Measurements from ENCODE around the gene SELENOS.

Gene SELENOS

DNA sequence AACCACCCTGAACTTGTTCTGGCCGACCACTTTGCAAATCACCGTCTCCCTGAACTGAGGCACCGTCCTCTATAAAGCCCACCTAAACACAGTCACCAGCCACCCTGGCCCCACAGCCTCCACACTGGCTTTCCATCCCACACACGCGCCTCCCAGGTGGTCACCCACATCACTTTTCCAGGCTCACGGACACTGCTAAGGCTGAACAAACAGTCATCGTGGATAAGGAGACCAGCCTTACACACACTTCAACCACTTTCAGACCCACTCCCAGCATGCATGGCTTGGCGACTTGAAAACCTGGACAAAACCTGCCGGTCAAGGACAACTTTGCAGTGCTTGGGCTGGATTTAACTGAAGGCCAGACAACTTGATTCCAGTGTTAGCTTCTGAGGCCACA lies 33.9 kb downstream of the SELENOS start:
- Histone ChIP-seq H3K27ac (ENCODE audit: poor library complexity, severe bottlenecking) (peak overlapping the region; percentile 42), H3K27me3 (ENCODE audit: insufficient read depth, poor library complexity, severe bottlenecking) (no peaks in the 10 kb centered on the region), H3K36me3 (ENCODE audit: low read depth) (peaks cover 44% of the 10 kb centered on the region), H3K4me3 (ENCODE audit: severe bottlenecking) (no peak overlapping the region), H3K9me3 (ENCODE audit: severe bottlenecking) (no peaks in the 10 kb centered on the region), H3K4me1 (ENCODE audit: insufficient read depth, poor library complexity, severe bottlenecking) (peaks cover 73% of the 10 kb centered on the region)
- DNase-seq (ENCODE audit: low spot score), result no peak
- ATAC-seq (ENCODE audit: low read depth), result no peak
- TF ChIP-seq, protein P1, sequence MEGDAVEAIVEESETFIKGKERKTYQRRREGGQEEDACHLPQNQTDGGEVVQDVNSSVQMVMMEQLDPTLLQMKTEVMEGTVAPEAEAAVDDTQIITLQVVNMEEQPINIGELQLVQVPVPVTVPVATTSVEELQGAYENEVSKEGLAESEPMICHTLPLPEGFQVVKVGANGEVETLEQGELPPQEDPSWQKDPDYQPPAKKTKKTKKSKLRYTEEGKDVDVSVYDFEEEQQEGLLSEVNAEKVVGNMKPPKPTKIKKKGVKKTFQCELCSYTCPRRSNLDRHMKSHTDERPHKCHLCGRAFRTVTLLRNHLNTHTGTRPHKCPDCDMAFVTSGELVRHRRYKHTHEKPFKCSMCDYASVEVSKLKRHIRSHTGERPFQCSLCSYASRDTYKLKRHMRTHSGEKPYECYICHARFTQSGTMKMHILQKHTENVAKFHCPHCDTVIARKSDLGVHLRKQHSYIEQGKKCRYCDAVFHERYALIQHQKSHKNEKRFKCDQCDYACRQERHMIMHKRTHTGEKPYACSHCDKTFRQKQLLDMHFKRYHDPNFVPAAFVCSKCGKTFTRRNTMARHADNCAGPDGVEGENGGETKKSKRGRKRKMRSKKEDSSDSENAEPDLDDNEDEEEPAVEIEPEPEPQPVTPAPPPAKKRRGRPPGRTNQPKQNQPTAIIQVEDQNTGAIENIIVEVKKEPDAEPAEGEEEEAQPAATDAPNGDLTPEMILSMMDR (IDR thresholded peaks at IDR 0.05; ENCODE audit: poor library complexity, severe bottlenecking), result no peak

DNA sequence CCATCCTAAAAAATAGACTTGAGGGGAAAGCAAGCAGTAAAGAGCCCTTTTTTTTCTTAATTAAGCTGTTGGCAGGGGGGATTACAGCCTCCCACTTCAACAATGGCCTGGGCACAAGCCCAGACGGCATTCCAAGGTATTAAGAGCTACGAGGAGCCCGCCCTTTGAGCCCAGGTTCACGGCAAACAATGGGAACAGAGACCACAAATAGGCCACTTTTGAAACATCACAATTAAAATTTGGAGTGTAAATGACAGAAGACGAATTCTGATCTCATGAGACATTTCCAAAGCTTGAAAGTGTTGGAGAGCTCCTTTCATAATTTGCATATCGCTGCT lies 34.3 kb downstream of the SELENOS start:
- ATAC-seq (ENCODE audit: low read depth), result peak; percentile 24
- TF ChIP-seq, protein P1 (IDR thresholded peaks at IDR 0.05; ENCODE audit: poor library complexity, severe bottlenecking), result no peak
- Histone ChIP-seq H3K4me3 (ENCODE audit: severe bottlenecking) (no peak overlapping the region), H3K9me3 (ENCODE audit: severe bottlenecking) (no peaks in the 10 kb centered on the region), H3K27ac (ENCODE audit: poor library complexity, severe bottlenecking) (peak overlapping the region; percentile 42), H3K36me3 (ENCODE audit: low read depth) (peaks cover 42% of the 10 kb centered on the region), H3K27me3 (ENCODE audit: insufficient read depth, poor library complexity, severe bottlenecking) (no peaks in the 10 kb centered on the region), H3K4me1 (ENCODE audit: insufficient read depth, poor library complexity, severe bottlenecking) (peaks cover 69% of the 10 kb centered on the region)
- DNase-seq (ENCODE audit: low spot score), result no peak

DNA sequence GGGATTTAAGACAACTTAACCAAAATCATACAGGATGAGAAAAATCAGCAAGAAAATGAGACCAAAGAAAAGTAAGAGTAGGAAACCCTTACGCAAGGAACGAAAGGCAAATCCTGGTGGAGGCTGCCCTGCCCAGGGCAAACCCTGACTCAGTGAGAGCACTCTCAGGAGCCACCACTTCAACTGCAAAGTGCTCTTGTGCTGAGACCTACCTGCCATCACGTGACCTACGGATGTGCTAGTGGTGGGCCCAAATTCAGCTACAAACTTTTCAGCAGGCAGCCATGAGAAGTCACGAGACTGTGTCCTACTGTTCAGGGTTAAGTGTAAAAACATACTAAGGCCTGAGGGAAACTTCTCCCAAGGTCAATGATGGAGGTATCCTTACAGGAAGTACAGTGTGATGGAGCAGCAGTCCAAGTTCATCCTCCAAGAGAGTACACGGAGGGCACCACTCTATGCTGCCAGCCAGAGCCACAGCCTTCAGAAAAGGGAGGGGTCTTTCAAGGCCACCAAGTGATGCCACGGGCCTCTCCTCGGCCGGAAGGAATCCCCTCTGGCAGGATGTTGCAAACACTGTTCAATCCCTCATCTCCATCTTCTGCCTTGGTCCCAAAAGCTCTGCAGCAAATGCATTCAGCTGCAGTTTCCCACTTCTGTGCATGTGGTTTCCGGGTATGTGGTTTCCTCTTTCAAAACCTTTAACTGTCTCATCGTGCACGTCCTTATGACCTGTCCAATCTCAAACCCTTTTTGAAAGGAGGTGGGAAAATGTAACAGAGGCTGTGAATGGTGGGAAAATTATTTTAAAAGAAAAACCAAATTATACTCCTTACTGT lies 34.9 kb downstream of the SELENOS start:
- peak; percentile 60 for ATAC-seq (ENCODE audit: low read depth)
- TF ChIP-seq, protein P1 (IDR thresholded peaks at IDR 0.05; ENCODE audit: poor library complexity, severe bottlenecking), result no peak
- peak; percentile 32 for DNase-seq (ENCODE audit: low spot score)
- H3K9me3 ChIP-seq (ENCODE audit: severe bottlenecking), result no peaks in the 10 kb centered on the region
- H3K27ac ChIP-seq (ENCODE audit: poor library complexity, severe bottlenecking), result peak overlapping the region; percentile 42
- peaks cover 63% of the 10 kb centered on the region for H3K4me1 ChIP-seq (ENCODE audit: insufficient read depth, poor library complexity, severe bottlenecking)
- no peaks in the 10 kb centered on the region for H3K27me3 ChIP-seq (ENCODE audit: insufficient read depth, poor library complexity, severe bottlenecking)
- no peak overlapping the region for H3K4me3 ChIP-seq (ENCODE audit: severe bottlenecking)
- peaks cover 42% of the 10 kb centered on the region for H3K36me3 ChIP-seq (ENCODE audit: low read depth)

- ATAC-seq (ENCODE audit: low read depth) (no peak), DNase-seq (ENCODE audit: low spot score) (no peak)
- Histone ChIP-seq H3K36me3 (ENCODE audit: low read depth) (peaks cover 48% of the 10 kb centered on the region), H3K4me1 (ENCODE audit: insufficient read depth, poor library complexity, severe bottlenecking) (peaks cover 43% of the 10 kb centered on the region), H3K27me3 (ENCODE audit: insufficient read depth, poor library complexity, severe bottlenecking) (no peaks in the 10 kb centered on the region), H3K9me3 (ENCODE audit: severe bottlenecking) (no peaks in the 10 kb centered on the region), H3K27ac (ENCODE audit: poor library complexity, severe bottlenecking) (no peak overlapping the region), H3K4me3 (ENCODE audit: severe bottlenecking) (no peak overlapping the region)
- TF ChIP-seq, protein P1 (IDR thresholded peaks at IDR 0.05; ENCODE audit: poor library complexity, severe bottlenecking), result no peak
These were observed 36.9 kb downstream of the SELENOS start for GRCh38 chr15:101240358-101240757.

- H3K4me3 ChIP-seq (ENCODE audit: severe bottlenecking), result no peak overlapping the region
- no peaks in the 10 kb centered on the region for H3K9me3 ChIP-seq (ENCODE audit: severe bottlenecking)
- DNase-seq (ENCODE audit: low spot score), result no peak
- no peak overlapping the region for H3K27ac ChIP-seq (ENCODE audit: poor library complexity, severe bottlenecking)
- H3K27me3 ChIP-seq (ENCODE audit: insufficient read depth, poor library complexity, severe bottlenecking), result no peaks in the 10 kb centered on the region
- ATAC-seq (ENCODE audit: low read depth), result no peak
- H3K36me3 ChIP-seq (ENCODE audit: low read depth), result peaks cover 54% of the 10 kb centered on the region
- TF ChIP-seq, protein P1 (IDR thresholded peaks at IDR 0.05; ENCODE audit: poor library complexity, severe bottlenecking), result no peak
- peaks cover 37% of the 10 kb centered on the region for H3K4me1 ChIP-seq (ENCODE audit: insufficient read depth, poor library complexity, severe bottlenecking)
These were observed 37.6 kb downstream of the SELENOS start for GRCh38 chr15:101239724-101240136.

All from RWPE2 (cell line).